ENCODE measurements around the gene MPST.

- TF ChIP-seq ARNT (IDR thresholded peaks at IDR 0.05) (no peak), ZNF384 (IDR thresholded peaks at IDR 0.05) (no peak), HDGF (IDR thresholded peaks at IDR 0.05; ENCODE audit: borderline replicate concordance) (no peak), FOXM1 (IDR thresholded peaks at IDR 0.05; ENCODE audit: borderline replicate concordance) (no peak), FOXA1 (IDR thresholded peaks at IDR 0.05) (no peak), FOXK2 (IDR thresholded peaks at IDR 0.05) (no peak)
Observed at GRCh38 chr22:37011472-37011871, 8.1 kb upstream of the MPST start.
